Type B pancreatic cell (in vitro differentiated cells): ENCODE measurements around the gene ORC5. TPM values are rescaled to one million over a fixed set of nuclear protein-coding genes. Genes with fewer than 3 reads are reported as not detected.

Experiments used
- DNase-seq: peaks from one replicate; pipeline ENCODE4 v3.0.0; 2021; ENCODE audit warnings: mixed read lengths; ENCODE audit not compliant: unreplicated experiment; ENCODE audit errors: extremely low spot score
- H3K27ac Mint-ChIP-seq: 2 replicates; pipeline ENCODE4 v1.8.0; 2021; ENCODE audit warnings: mild to moderate bottlenecking, mixed read lengths
- H3K27me3 Mint-ChIP-seq: 2 replicates; pipeline ENCODE4 v1.8.0; 2021; ENCODE audit warnings: mixed read lengths
- H3K36me3 Mint-ChIP-seq: 2 replicates; pipeline ENCODE4 v1.8.0; 2021; ENCODE audit warnings: mixed read lengths
- H3K4me1 Mint-ChIP-seq: one replicate; pipeline ENCODE4 v1.8.0; 2021; ENCODE audit warnings: mixed read lengths; ENCODE audit not compliant: unreplicated experiment
- H3K4me3 Mint-ChIP-seq: 2 replicates; pipeline ENCODE4 v1.8.0; 2021; ENCODE audit warnings: mild to moderate bottlenecking, mixed read lengths
- H3K9me3 Mint-ChIP-seq: 2 replicates; pipeline ENCODE4 v1.8.0; 2021; ENCODE audit warnings: mixed read lengths
- CTCF ChIP-seq: fragments of 200-600 bp; sonication (generic); conservative IDR thresholded peaks from 2 replicates; pipeline ENCODE4 v1.5.0; 2021; ENCODE audit warnings: antibody characterized with exemption, mild to moderate bottlenecking
- total RNA-seq: library from RNA; stranded (reverse); gene quantifications from 2 replicates; pipeline ENCODE4 v1.2.1, GENCODE V29; 2021; ENCODE audit warnings: low replicate concordance

ORC5 gene
- total RNA-seq, 1 donor from 2014 or later = 22.8 TPM

- Mint-ChIP-seq H3K27me3 (no peaks in the 10 kb centered on the region), H3K27ac (no peak overlapping the region), H3K4me3 (no peak overlapping the region), H3K36me3 (peaks cover 10% of the 10 kb centered on the region), H3K4me1 (no peaks in the 10 kb centered on the region), H3K9me3 (no peaks in the 10 kb centered on the region)
- no peak for DNase-seq
- TF ChIP-seq CTCF = no peak
Measured at GRCh38 chr7:104149822-104150221, 58.0 kb downstream of the ORC5 start.

- no peaks in the 10 kb centered on the region for H3K27me3 Mint-ChIP-seq
Measured at GRCh38 chr7:104142147-104142546, 65.7 kb downstream of the ORC5 start.

GRCh38 chr7:104137971-104138370 lies 69.8 kb downstream of the ORC5 start:
- no peaks in the 10 kb centered on the region for H3K27me3 Mint-ChIP-seq
- no peaks in the 10 kb centered on the region for H3K4me1 Mint-ChIP-seq
- no peak for TF ChIP-seq CTCF
- H3K9me3 Mint-ChIP-seq = no peaks in the 10 kb centered on the region
- H3K36me3 Mint-ChIP-seq = peaks cover 7% of the 10 kb centered on the region
- DNase-seq = no peak
- no peak overlapping the region for H3K27ac Mint-ChIP-seq
- H3K4me3 Mint-ChIP-seq = no peak overlapping the region

More at GRCh38 chr7:104142147-104142546, 65.7 kb downstream of the ORC5 start:
- Mint-ChIP-seq H3K27ac (no peak overlapping the region), H3K4me3 (no peak overlapping the region), H3K4me1 (no peaks in the 10 kb centered on the region), H3K9me3 (no peaks in the 10 kb centered on the region), H3K36me3 (peaks cover 20% of the 10 kb centered on the region)
- no peak for TF ChIP-seq CTCF
- no peak for DNase-seq

GRCh38 chr7:104137511-104137910 lies 70.3 kb downstream of the ORC5 start:
- TF ChIP-seq CTCF = no peak
- Mint-ChIP-seq H3K27me3 (no peaks in the 10 kb centered on the region), H3K4me3 (no peak overlapping the region), H3K27ac (no peak overlapping the region), H3K4me1 (no peaks in the 10 kb centered on the region), H3K36me3 (peaks cover 4% of the 10 kb centered on the region), H3K9me3 (no peaks in the 10 kb centered on the region)
- DNase-seq = no peak

GRCh38 chr7:104136981-104137380 lies 70.8 kb downstream of the ORC5 start:
- H3K4me1 Mint-ChIP-seq = no peaks in the 10 kb centered on the region

More at GRCh38 chr7:104136981-104137380, 70.8 kb downstream of the ORC5 start:
- no peak overlapping the region for H3K4me3 Mint-ChIP-seq
- H3K9me3 Mint-ChIP-seq = no peaks in the 10 kb centered on the region
- no peak for DNase-seq
- H3K36me3 Mint-ChIP-seq = no peaks in the 10 kb centered on the region
- no peak for TF ChIP-seq CTCF
- H3K27ac Mint-ChIP-seq = no peak overlapping the region
- H3K27me3 Mint-ChIP-seq = no peaks in the 10 kb centered on the region
